Vein endothelial cell (primary cell): ENCODE data around the gene AK3. TPM values are rescaled to one million over a fixed set of nuclear protein-coding genes. Genes with fewer than 3 reads are reported as not detected.

Experiments
- total RNA-seq: library from RNA; depleted of rRNA; stranded (reverse); fragments of >200 nt; gene quantifications from 2 replicates; pipeline ENCODE4 v1.2.3, GENCODE V29; 2012

Gene AK3
- total RNA-seq: 55.9 and 64.5 TPM in 2 replicates

DNA sequence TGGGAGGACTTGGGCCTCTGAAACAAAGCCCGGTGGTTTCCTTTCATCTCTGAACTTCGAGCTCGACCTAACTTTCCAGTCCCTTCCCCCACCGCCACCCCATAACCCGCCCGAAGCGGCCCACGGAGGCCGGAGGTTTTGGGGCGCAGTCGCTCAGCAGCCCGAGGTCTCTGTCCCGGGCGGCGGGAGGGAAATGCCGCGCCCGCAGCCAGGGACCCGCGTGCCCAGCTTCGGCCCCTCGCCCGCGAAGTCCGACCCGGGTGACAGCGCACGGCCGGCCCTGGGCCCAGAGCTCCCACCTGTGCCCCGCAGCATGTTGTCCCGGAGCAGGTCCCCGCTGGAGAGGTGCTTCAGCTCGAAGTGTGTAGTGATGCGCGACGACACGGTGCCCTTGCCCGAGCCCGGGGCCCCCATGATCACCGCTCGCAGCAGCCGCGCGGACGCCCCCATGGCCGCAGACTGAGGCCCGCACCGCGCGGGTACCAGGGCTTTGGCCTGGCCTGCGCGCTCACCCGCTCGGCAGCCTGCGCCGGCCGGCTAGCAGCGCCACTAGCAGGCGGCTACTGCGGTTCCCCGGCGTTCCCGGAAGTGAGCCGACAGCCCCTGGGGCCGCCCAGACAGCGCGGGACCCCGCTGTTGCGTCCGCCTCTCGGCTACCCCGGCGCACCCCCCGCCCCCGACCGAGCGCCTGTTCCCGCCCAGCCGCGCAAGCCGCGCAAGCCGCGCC, at the start of gene AK3:
AK3 (minus strand) TSS at position 565 of the 727 bp plus-strand sequence; CDS start at position 450, 115 bp downstream.

DNA sequence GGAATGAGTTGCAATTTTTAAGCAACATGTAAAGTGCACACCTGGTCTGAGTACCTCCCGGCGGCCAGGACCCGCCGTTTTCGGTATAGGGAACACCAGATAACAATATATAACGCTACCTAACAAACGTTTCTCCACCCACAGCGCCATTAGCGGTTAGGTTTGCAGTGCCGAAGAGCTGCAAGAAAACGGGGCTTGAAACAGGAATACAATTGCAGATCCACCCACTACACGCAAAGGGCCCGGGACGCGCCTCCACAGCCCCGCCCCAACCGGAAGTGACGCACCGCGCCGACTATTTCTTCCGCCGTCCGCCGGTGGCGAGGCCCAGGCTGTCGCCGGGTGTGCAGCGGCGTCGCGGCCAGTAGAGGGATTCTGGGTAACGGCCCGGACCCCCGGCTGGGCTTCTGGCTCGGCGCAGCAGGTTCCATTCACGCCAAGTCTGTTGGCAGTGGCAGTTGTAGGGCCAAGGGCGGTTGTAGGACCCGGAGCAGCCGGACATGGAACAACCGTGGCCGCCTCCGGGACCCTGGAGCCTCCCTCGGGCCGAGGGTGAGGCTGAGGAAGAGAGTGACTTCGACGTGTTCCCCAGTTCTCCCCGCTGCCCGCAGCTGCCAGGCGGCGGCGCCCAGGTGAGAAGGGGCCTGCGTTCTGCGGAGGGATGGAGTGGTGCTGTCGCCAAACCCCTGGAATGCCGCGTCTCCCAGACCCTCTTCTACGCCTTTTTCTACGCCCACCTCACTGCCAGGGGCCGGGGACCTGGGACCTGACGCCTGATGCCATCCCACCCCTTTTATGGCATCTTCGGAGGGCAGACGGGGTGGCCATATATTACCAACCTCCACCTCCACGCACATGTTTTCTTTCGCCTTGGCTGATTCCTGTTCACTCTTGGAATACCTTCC, 61.5 kb downstream of the AK3 start, which contains the start of gene CDC37L1:
CDC37L1 (plus strand) TSS at position 302 of the 905 bp plus-strand sequence; CDS start at position 501, 199 bp downstream.

DNA sequence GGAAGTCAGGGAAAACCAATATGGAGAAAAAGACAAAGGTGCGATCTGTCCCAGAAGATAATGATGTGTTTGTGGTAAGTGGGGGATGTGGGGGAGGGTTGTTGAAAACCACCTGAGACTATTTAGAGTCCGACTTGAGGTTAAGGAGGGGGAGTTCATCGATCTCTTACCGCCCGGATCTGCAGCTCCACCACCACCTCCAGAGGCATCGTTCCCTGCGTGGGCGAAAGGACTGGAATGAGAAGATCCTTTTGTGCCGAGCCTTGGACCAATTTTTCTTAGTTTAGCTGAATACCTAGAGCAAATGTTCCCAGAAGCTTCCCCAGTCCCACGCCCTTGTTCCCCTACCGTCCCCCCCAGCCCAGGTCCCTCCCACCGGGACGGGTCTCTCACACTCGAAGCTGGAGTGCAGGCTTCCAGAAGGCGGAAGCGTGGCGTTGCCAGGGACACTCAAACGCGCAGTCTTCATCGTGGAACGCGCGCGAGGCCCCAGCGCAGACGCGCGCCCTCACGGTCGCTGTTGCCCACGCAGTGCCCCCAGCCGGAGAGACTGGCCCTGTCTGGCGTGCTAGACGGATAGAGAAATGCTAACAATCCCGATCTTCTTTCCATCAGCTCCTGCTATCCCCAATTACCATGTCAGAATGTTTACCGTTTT, 74.8 kb downstream of the AK3 start, which contains the start of gene SPATA6L:
SPATA6L (minus strand) TSS at position 439 of the 658 bp plus-strand sequence; CDS start at position 209, 230 bp downstream.

DNA sequence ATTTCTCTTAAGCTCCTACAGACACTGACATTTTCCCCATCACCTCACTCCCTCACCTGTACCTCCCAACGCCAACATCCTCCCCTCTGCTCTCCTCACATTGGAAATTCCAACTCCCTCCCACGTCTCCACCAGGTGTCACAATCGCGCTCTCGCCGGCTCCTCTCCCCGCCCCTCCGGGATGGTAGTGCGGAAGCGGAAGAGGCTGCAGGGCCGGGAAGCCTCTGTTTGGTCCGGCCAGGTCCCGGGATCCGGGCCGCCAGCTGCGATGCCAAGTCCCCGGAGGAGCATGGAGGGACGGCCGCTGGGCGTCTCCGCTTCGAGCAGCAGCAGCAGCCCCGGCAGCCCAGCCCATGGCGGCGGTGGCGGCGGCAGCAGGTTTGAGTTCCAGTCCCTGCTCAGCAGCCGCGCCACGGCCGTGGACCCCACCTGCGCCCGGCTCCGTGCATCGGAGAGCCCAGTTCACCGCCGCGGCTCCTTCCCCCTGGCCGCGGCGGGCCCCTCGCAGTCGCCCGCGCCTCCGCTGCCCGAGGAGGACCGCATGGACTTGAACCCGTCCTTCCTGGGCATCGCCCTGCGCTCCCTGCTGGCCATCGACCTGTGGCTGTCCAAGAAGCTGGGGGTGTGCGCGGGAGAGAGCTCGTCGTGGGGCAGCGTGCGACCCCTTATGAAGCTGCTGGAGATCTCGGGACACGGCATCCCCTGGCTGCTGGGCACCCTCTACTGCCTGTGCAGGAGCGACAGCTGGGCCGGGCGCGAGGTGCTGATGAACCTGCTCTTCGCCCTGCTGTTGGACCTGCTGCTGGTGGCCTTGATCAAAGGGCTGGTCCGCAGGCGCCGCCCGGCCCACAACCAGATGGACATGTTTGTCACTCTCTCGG, 78.7 kb downstream of the AK3 start, which contains the start of gene PLPP6:
PLPP6 (plus strand) TSS at position 187 of the 881 bp plus-strand sequence; CDS start at position 269, 82 bp downstream.

Other genes starting within 250 kb of the AK3 start
- gene PLPP6, start 78.9 kb downstream of the AK3 start, total RNA-seq: 8.8 and 9.5 TPM in 2 replicates
- 2.6 and 3.1 TPM in 2 replicates for gene SPATA6L, start 74.7 kb downstream of the AK3 start, total RNA-seq
- gene CDC37L1, start 61.6 kb downstream of the AK3 start, total RNA-seq: 8.5 and 10.6 TPM in 2 replicates
- 13.4 and 18.2 TPM in 2 replicates for gene RCL1, start 51.7 kb upstream of the AK3 start, total RNA-seq
- 8.5 and 9.4 TPM in 2 replicates for gene JAK2, start 244.1 kb upstream of the AK3 start, total RNA-seq